ENCODE data around the gene SMARCD1.

Gene SMARCD1

GRCh38 chr12:50047693-50048250, 37.4 kb upstream of the SMARCD1 start:
- TF ChIP-seq CTCF (IDR thresholded peaks at IDR 0.05; ENCODE audit: insufficient read depth, low read length) (no peak), REST (IDR thresholded peaks at IDR 0.05; ENCODE audit: insufficient replicate concordance, low read depth) (no peak), SPI1 (IDR thresholded peaks at IDR 0.05; ENCODE audit: borderline replicate concordance, low read depth) (no peak), POLR2AphosphoS5 (IDR thresholded peaks at IDR 0.05; ENCODE audit: low read depth) (no peak), GABPA (IDR thresholded peaks at IDR 0.05; ENCODE audit: low read depth) (no peak)
- Histone ChIP-seq H3K27me3 (ENCODE audit: insufficient read depth, poor library complexity, severe bottlenecking) (no peaks in the 10 kb centered on the region), H3K27ac (replicated peaks) (no peak overlapping the region), H3K4me3 (replicated peaks; ENCODE audit: insufficient read depth, low read length) (no peak overlapping the region)
- DNase-seq (ENCODE audit: low read depth in 1 of 2, low spot score in 1 of 2) = no peak

- no peaks in the 10 kb centered on the region for H3K27me3 ChIP-seq (ENCODE audit: insufficient read depth, poor library complexity, severe bottlenecking)
- no peak overlapping the region for H3K4me3 ChIP-seq (replicated peaks; ENCODE audit: insufficient read depth, low read length)
- peak overlapping the region; percentile 44 for H3K27ac ChIP-seq (replicated peaks)
- DNase-seq (ENCODE audit: low read depth in 1 of 2, low spot score in 1 of 2) = no peak
- TF ChIP-seq GABPA (IDR thresholded peaks at IDR 0.05; ENCODE audit: low read depth) (no peak), SPI1 (IDR thresholded peaks at IDR 0.05; ENCODE audit: borderline replicate concordance, low read depth) (no peak), POLR2AphosphoS5 (IDR thresholded peaks at IDR 0.05; ENCODE audit: low read depth) (no peak), CTCF (IDR thresholded peaks at IDR 0.05; ENCODE audit: insufficient read depth, low read length) (no peak), REST (IDR thresholded peaks at IDR 0.05; ENCODE audit: insufficient replicate concordance, low read depth) (no peak)
Measured at GRCh38 chr12:50049254-50050118, 35.7 kb upstream of the SMARCD1 start.

- Histone ChIP-seq H3K4me3 (replicated peaks; ENCODE audit: insufficient read depth, low read length) (no peak overlapping the region), H3K27ac (replicated peaks) (peak overlapping the region; percentile 44), H3K27me3 (ENCODE audit: insufficient read depth, poor library complexity, severe bottlenecking) (no peaks in the 10 kb centered on the region)
- TF ChIP-seq SPI1 (IDR thresholded peaks at IDR 0.05; ENCODE audit: borderline replicate concordance, low read depth) (no peak), GABPA (IDR thresholded peaks at IDR 0.05; ENCODE audit: low read depth) (no peak), CTCF (IDR thresholded peaks at IDR 0.05; ENCODE audit: insufficient read depth, low read length) (no peak), POLR2AphosphoS5 (IDR thresholded peaks at IDR 0.05; ENCODE audit: low read depth) (no peak), REST (IDR thresholded peaks at IDR 0.05; ENCODE audit: insufficient replicate concordance, low read depth) (no peak)
- no peak for DNase-seq (ENCODE audit: low read depth in 1 of 2, low spot score in 1 of 2)
Measured at GRCh38 chr12:50050119-50050385, 35.1 kb upstream of the SMARCD1 start.

Measured in HL-60 (cell line).